Upper lobe of left lung (tissue), 4 donors: Measurements from ENCODE around the gene REM2.

ENCODE experiments used
- CTCF ChIP-seq, 6 experiments: fragments of 450-650 bp in 4 of 6; fragments of 200-600 bp in 2 of 6; sonication (generic) in 2 of 6; IDR thresholded peaks; one replicate each; pipeline ENCODE4 v1.5.1; 2016 to 2019; ENCODE audit warnings: antibody characterized with exemption in 6 of 6
- EP300 ChIP-seq, 4 donors: sonication (generic); formaldehyde crosslinking; IDR thresholded peaks; one replicate each; pipeline ENCODE4 v1.5.1; 2017; ENCODE audit warnings: antibody characterized with exemption in 4 of 4, control low read depth in 2 of 4
- POLR2AphosphoS5 ChIP-seq, 2 donors: sonication (generic); formaldehyde crosslinking; IDR thresholded peaks; one replicate each; pipeline ENCODE4 v1.5.1; 2017; ENCODE audit warnings: antibody characterized with exemption in 2 of 2

- TF ChIP-seq POLR2AphosphoS5 (IDR thresholded peaks at IDR 0.05) (no peak), CTCF (IDR thresholded peaks at IDR 0.05) (peak; percentile 91 to 99 (median 97)), EP300 (IDR thresholded peaks at IDR 0.05) (no peak)
Measured at GRCh38 chr14:22852940-22853767, 29.9 kb upstream of the REM2 start.
